Fibroblast of pulmonary artery (primary cell): ENCODE results near the gene CAPN15.
"Not testable (repeated sequence)": the region's sequence is repeated elsewhere in the genome, so short reads cannot be mapped to it uniquely, and the experiment has no call there.

Experiments used
- DNase-seq: peaks from one replicate; pipeline ENCODE4 v3.0.0-alpha.2; 2010; ENCODE audit warnings: low read depth
- H3K4me3 ChIP-seq: replicated peaks from 2 replicates; pipeline ENCODE4 v1.5.1; 2011; ENCODE audit warnings: low read depth, mild to moderate bottlenecking, control low read depth, low read length, moderate library complexity
- TF ChIP-seq, protein P1 (sequence below): IDR thresholded peaks from 2 replicates; pipeline ENCODE4 v1.5.1; 2011; ENCODE audit warnings: mild to moderate bottlenecking, control low read depth, low read length, inconsistent platforms; ENCODE audit errors: missing control alignments

CAPN15 gene

GRCh38 chr16:593406-593805 lies 65.9 kb downstream of the CAPN15 start:
- no peak overlapping the region for H3K4me3 ChIP-seq
- no peak for DNase-seq

DNA sequence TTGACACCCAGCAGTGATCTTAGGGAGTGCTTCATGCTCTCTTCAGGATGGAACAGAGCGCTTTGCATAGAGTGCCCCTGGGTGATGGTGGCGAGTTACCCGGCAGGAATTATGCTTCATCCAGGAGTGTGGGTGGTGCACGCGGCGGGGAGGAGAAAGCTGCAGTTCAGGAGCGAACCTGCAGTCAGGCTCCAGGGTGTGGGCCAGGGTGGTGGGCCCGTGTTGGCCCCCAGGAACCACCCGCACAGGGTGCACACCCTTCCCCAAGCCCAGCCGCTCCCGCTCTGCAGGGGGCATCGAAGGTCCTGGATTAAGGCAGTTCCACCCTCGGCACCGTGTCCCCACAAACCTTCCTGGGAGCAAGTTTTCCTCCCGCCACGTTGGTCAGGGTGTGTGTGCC lies 66.3 kb downstream of the CAPN15 start:
- no peak overlapping the region for H3K4me3 ChIP-seq

More at GRCh38 chr16:593406-593805, 65.9 kb downstream of the CAPN15 start:
- TF ChIP-seq, protein P1, sequence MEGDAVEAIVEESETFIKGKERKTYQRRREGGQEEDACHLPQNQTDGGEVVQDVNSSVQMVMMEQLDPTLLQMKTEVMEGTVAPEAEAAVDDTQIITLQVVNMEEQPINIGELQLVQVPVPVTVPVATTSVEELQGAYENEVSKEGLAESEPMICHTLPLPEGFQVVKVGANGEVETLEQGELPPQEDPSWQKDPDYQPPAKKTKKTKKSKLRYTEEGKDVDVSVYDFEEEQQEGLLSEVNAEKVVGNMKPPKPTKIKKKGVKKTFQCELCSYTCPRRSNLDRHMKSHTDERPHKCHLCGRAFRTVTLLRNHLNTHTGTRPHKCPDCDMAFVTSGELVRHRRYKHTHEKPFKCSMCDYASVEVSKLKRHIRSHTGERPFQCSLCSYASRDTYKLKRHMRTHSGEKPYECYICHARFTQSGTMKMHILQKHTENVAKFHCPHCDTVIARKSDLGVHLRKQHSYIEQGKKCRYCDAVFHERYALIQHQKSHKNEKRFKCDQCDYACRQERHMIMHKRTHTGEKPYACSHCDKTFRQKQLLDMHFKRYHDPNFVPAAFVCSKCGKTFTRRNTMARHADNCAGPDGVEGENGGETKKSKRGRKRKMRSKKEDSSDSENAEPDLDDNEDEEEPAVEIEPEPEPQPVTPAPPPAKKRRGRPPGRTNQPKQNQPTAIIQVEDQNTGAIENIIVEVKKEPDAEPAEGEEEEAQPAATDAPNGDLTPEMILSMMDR, result no peak

DNA sequence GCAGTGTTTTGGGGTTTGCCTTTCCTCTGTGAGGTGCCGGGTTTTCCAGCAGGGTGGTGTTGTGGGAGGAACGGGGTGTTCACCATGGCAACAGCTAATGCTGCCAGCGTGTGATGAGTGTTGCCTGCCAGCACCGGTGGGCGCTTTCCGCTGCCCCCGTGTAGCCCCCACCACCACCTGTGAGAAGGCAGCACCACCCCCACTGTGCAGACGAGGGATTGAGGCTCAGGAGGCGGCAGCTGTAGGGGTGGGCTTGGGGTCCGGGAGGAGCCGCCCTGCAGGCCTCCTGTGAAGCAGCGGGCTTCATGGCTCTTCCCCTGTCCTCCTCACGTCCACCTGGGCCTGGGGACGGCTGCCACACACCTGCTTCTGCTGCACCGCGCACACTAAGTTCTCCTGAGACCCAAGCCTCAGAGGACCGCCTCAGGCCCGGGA lies 67.6 kb downstream of the CAPN15 start:
- no peak for DNase-seq
- H3K4me3 ChIP-seq, result no peak overlapping the region
- TF ChIP-seq, protein P1, result no peak

More for the DNA sequence above, 66.3 kb downstream of the CAPN15 start:
- DNase-seq, result no peak
- TF ChIP-seq, protein P1, result no peak

GRCh38 chr16:595942-596735 lies 68.6 kb downstream of the CAPN15 start:
- no peak for DNase-seq
- no peak overlapping the region for H3K4me3 ChIP-seq
- TF ChIP-seq, protein P1, result no peak

DNA sequence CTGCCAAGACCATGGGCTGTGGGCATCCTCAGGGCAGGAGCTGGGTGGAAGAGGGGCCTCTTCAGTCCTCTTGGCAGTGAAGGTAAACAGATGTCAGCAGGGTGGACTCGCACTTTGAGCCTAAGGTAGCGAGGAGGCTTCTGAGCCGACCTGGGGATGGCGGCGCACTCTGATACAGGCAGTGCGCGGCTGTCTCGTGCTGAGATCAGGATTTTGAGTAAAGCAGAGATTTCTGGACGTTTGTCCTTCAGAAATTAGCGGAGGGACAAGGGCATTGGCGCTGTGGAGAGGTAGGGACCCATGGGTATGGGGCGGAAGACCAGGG lies 69.2 kb downstream of the CAPN15 start:
- DNase-seq, result no peak
- TF ChIP-seq, protein P1, result no peak
- no peak overlapping the region for H3K4me3 ChIP-seq

GRCh38 chr16:597655-598054 lies 70.1 kb downstream of the CAPN15 start:
- H3K4me3 ChIP-seq, DNase-seq: not testable (repeated sequence)

DNA sequence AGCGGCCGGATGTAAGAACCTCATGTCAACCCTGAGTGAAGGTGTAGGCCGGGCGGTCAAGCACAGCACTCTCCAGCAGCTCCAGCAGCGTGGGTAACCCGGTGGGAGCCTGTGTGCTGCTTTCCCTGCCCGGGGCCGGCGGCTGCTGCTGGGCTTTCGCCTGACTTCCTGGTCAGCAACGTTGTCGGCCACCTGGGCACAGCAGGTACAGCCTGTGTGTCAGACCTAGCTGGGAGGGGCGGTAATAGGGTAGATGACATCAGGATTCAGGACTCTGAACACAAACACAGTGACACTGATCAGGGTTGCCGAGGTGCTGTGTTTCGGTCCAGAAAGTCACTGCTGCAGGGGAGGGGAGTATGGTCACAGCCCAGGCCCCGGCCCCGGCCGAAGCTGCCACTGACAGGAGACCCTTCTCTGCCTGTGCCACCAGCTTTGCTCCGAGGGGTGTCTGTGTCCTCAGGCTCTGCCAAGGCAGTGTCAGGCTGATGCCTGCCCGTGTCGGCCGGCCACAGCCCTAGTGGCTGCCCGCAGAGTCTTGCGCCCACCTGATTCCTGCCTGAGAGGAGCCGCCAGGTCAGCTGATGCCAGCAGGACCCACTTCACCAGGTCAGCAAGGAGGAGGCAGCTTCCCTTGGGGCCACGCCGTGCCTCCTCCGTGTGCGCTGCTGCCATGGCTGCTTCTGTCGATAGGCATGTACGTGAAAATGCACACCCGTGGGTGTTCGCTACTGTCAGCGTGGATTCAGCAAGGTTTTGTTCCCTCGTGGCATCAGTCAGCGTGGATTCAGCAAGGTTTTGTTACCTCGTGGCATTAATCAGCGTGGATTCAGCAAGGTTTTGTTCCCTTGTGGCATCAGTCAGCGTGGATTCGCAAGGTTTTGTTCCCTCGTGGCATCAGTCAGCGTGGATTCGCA lies 71.6 kb downstream of the CAPN15 start:
- no peak overlapping the region for H3K4me3 ChIP-seq
- TF ChIP-seq, protein P1, result no peak
- DNase-seq, result no peak
